ENCODE measurements around the gene WFS1. TPM values are rescaled to one million over a fixed set of nuclear protein-coding genes. Genes with fewer than 3 reads are reported as not detected.

WFS1 gene
- total and polyA plus RNA-seq, 2 of the 8 experiments (the other 6 are each of a cell fraction or from before 2014, with no cell fraction given) = 29.1 to 43.1 TPM

- TF ChIP-seq, protein P1, sequence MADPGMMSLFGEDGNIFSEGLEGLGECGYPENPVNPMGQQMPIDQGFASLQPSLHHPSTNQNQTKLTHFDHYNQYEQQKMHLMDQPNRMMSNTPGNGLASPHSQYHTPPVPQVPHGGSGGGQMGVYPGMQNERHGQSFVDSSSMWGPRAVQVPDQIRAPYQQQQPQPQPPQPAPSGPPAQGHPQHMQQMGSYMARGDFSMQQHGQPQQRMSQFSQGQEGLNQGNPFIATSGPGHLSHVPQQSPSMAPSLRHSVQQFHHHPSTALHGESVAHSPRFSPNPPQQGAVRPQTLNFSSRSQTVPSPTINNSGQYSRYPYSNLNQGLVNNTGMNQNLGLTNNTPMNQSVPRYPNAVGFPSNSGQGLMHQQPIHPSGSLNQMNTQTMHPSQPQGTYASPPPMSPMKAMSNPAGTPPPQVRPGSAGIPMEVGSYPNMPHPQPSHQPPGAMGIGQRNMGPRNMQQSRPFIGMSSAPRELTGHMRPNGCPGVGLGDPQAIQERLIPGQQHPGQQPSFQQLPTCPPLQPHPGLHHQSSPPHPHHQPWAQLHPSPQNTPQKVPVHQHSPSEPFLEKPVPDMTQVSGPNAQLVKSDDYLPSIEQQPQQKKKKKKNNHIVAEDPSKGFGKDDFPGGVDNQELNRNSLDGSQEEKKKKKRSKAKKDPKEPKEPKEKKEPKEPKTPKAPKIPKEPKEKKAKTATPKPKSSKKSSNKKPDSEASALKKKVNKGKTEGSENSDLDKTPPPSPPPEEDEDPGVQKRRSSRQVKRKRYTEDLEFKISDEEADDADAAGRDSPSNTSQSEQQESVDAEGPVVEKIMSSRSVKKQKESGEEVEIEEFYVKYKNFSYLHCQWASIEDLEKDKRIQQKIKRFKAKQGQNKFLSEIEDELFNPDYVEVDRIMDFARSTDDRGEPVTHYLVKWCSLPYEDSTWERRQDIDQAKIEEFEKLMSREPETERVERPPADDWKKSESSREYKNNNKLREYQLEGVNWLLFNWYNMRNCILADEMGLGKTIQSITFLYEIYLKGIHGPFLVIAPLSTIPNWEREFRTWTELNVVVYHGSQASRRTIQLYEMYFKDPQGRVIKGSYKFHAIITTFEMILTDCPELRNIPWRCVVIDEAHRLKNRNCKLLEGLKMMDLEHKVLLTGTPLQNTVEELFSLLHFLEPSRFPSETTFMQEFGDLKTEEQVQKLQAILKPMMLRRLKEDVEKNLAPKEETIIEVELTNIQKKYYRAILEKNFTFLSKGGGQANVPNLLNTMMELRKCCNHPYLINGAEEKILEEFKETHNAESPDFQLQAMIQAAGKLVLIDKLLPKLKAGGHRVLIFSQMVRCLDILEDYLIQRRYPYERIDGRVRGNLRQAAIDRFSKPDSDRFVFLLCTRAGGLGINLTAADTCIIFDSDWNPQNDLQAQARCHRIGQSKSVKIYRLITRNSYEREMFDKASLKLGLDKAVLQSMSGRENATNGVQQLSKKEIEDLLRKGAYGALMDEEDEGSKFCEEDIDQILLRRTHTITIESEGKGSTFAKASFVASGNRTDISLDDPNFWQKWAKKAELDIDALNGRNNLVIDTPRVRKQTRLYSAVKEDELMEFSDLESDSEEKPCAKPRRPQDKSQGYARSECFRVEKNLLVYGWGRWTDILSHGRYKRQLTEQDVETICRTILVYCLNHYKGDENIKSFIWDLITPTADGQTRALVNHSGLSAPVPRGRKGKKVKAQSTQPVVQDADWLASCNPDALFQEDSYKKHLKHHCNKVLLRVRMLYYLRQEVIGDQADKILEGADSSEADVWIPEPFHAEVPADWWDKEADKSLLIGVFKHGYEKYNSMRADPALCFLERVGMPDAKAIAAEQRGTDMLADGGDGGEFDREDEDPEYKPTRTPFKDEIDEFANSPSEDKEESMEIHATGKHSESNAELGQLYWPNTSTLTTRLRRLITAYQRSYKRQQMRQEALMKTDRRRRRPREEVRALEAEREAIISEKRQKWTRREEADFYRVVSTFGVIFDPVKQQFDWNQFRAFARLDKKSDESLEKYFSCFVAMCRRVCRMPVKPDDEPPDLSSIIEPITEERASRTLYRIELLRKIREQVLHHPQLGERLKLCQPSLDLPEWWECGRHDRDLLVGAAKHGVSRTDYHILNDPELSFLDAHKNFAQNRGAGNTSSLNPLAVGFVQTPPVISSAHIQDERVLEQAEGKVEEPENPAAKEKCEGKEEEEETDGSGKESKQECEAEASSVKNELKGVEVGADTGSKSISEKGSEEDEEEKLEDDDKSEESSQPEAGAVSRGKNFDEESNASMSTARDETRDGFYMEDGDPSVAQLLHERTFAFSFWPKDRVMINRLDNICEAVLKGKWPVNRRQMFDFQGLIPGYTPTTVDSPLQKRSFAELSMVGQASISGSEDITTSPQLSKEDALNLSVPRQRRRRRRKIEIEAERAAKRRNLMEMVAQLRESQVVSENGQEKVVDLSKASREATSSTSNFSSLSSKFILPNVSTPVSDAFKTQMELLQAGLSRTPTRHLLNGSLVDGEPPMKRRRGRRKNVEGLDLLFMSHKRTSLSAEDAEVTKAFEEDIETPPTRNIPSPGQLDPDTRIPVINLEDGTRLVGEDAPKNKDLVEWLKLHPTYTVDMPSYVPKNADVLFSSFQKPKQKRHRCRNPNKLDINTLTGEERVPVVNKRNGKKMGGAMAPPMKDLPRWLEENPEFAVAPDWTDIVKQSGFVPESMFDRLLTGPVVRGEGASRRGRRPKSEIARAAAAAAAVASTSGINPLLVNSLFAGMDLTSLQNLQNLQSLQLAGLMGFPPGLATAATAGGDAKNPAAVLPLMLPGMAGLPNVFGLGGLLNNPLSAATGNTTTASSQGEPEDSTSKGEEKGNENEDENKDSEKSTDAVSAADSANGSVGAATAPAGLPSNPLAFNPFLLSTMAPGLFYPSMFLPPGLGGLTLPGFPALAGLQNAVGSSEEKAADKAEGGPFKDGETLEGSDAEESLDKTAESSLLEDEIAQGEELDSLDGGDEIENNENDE (IDR thresholded peaks at IDR 0.05; ENCODE audit: insufficient replicate concordance, low read length) = no peak
- TF ChIP-seq NRF1 (IDR thresholded peaks at IDR 0.05; ENCODE audit: low read depth, low read length) (no peak), GTF2F1 (IDR thresholded peaks at IDR 0.05; ENCODE audit: borderline replicate concordance, low read depth, low read length) (no peak), CEBPB (IDR thresholded peaks at IDR 0.05; ENCODE audit: low read depth, low read length) (no peak), RXRA (IDR thresholded peaks at IDR 0.05; ENCODE audit: insufficient read depth, low read depth, low read length) (no peak)
Observed at GRCh38 chr4:6293097-6293445, 23.4 kb downstream of the WFS1 start (continued).
